HG03442 (cell line): ENCODE measurements around the gene RNF207.

ENCODE experiments used
- ATAC-seq: cut with Tn5 transposase; IDR thresholded peaks from one replicate; pipeline ENCODE4 v1.9.1; 2021; ENCODE audit warnings: mild to moderate bottlenecking, moderate library complexity; ENCODE audit not compliant: unreplicated experiment

Gene RNF207

GRCh38 chr1:6265151-6265550, 59.2 kb downstream of the RNF207 start:
- ATAC-seq = no peak

- no peak for ATAC-seq
Observed at GRCh38 chr1:6266641-6267040, 60.7 kb downstream of the RNF207 start.

GRCh38 chr1:6267686-6268322, 61.9 kb downstream of the RNF207 start:
- ATAC-seq = no peak

GRCh38 chr1:6268415-6268814, 62.5 kb downstream of the RNF207 start:
- no peak for ATAC-seq

GRCh38 chr1:6269296-6269695, 63.4 kb downstream of the RNF207 start:
- no peak for ATAC-seq

GRCh38 chr1:6269720-6270400, 63.9 kb downstream of the RNF207 start:
- ATAC-seq = no peak

- no peak for ATAC-seq
Observed at GRCh38 chr1:6270401-6270800, 64.5 kb downstream of the RNF207 start.
